GM12892 (cell line): ENCODE results near the gene DCP1B.
"Not testable (repeated sequence)": the region's sequence is repeated elsewhere in the genome, so short reads cannot be mapped to it uniquely, and the experiment has no call there.

Experiments used
- DNase-seq: peaks from one replicate; pipeline ENCODE4 v3.0.0; 2011; ENCODE audit not compliant: insufficient read length
- FAIRE-seq: peaks from 2 replicates; lab custom pipeline; 2011; peaks lifted over from hg19 to GRCh38; lab: Jason Lieb, UNC
- POLR2A ChIP-seq: IDR thresholded peaks from 2 replicates; pipeline ENCODE4 v1.6.1; 2011; ENCODE audit warnings: low read depth, low read length, control low read depth
- POLR2AphosphoS5 ChIP-seq: IDR thresholded peaks from 2 replicates; pipeline ENCODE4 v1.6.1; 2011; ENCODE audit warnings: low read depth, low read length, control low read depth
- TAF1 ChIP-seq: IDR thresholded peaks from 2 replicates; pipeline ENCODE4 v1.6.1; 2011; ENCODE audit warnings: low read depth, mild to moderate bottlenecking, control low read depth, low read length, borderline replicate concordance

DCP1B gene

DNA sequence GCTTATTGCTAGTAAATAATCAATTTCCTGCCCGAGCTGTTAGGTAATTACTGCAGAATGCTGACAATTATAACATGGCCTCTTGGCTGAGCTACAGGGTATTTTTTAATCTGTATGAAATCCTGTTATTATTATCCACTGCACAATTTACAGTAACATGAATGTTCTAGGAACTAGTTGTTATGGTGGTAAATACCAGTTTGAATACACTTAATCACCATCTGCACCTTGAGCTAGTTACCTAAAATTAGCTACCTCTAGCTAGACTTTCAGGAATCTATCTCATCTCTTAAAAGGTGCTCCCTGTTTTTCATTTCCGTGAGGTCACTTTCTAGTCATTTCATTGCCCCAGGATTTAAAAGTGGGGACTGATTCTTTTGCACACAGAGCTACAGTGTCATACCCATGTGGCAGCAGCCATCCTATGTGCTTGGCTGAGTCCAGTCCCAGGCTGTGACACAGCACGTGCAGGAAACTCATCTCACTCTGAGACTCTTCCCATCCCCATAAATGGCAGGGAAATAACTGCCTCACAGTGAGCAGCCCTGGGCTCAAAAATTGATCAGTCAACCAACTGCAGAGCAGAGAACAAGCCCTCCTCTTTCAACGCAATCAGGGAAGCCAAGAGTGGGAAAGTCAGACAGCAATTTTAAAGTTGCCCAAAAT, 37.6 kb downstream of the DCP1B start:
- FAIRE-seq = no peak
- no peak for DNase-seq
- TF ChIP-seq POLR2A (no peak), POLR2AphosphoS5 (no peak), TAF1 (no peak)

DNA sequence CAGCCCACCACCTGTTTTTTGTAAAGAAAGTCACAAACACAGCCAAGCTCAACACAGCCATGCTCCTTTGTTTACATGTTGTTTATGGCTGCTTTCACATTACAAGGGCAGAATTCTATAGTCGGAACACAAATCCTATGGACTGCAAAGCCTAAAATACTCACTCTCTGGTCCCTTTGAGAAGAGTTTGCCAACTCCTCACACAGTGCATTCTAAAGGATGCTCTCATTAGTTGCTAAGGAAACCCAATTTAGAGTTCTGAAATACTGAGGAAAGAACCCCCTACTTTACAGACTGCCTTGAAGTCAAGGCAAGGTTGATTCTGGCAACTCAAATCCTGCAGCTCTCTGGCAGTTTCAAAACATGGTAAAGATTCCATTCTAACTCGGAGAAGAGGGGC, 38.3 kb downstream of the DCP1B start:
- TF ChIP-seq POLR2A (no peak), POLR2AphosphoS5 (no peak), TAF1 (no peak)

DNA sequence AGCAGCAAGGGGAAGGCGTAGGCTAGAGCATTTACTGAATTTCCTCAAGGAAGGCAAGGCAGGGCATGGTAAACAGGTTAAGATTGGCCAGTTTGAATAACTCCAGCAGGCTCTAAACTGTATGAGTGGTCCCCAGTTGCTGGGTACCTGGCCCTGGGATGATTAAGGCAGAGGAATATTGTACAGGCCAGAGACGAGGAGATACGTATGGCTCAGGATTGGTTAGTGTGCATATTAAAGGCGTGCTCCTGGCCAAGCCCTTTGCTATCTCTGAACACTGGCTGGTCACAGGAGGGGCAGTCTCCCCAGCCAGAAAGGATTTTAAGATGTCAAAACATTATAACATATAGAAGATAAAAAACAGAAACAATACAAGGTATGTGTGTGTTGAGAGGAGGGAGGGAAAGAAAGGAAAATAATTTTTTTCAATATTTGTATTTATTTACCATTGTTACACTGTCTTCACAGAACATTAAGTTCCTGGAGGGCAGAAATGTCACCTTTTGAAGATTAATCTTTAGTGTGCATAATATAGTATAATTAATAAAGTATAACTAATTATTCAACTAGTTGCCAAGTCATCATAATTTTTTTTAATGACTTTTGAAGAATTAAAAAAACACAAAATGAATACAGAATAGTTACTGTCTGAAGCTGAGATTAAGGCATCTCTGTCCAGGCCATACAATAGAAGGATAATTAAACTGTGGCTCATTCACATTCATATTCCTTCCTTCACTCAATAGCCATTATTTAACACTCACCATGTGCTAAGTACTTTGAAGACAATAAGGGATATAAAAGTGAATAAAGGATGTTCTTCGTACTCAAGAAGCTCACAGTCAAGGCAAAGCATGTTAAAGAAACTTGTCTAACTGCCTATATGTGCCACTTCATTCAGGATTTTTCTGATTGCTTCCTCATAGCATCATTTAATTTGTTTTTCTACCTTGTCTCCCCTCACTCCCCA, 41.9 kb downstream of the DCP1B start:
- TF ChIP-seq POLR2A (no peak), POLR2AphosphoS5 (no peak), TAF1 (no peak)
- FAIRE-seq (no peak), DNase-seq (no peak)

More for the DNA sequence above, 38.3 kb downstream of the DCP1B start:
- no peak for DNase-seq
- no peak for FAIRE-seq

DNA sequence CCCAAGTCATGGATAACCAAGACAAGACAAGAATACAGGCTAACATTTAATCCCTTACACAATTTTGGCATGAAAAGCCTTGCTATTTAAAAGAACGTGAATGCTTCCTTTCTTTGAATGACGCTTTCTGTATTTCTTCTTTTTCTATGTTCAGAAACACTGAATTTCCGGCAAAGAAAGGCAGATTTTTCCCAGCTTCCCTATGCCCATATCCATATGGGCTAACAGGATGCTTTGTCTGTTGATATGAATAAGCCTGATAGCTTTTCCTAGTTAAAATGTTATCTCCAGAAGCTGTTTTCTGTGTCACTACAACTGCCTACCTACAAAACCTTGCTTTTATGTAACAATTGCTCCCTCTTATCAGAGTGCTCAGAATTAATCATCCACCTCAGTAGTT, 47.5 kb downstream of the DCP1B start:
- DNase-seq (no peak), FAIRE-seq (no peak)
- TF ChIP-seq POLR2AphosphoS5 = no peak
- no peak for TF ChIP-seq TAF1
- TF ChIP-seq POLR2A = no peak

DNA sequence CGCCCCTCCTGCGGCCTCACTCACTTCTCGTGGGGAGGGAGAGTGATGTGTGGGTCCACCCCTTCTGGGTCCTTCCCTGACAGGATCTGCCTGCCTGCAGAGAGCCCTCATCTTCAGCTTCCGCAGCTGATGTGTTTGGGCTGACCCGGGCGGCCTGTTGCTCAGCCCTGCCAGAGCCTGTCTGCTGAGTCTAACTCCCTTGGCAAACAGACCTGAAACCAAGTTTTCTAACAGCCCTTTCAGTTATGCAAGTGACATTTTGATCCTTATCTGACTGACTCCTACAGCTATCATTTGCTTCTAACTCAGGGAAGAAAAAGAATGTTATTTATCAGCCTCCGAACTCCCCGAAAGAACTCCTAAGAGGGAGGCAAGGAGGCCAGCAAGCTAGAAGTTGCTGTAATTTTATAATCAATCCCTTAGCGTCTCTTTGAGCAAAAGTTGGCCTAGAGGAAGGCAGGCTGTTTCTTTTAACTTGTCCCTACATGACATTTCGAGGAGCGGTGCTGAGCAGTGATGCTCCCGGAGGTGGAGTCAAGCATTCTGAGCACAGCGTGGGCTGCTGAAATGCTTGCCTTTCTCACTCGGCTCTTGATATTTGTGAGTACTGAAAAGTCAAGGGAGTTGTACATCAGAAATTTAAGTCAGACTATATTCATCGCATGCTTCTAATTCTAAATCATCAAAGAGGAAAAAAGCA, 54.3 kb downstream of the DCP1B start:
- FAIRE-seq = no peak
- DNase-seq = no peak
- TF ChIP-seq TAF1 (no peak), POLR2AphosphoS5 (no peak), POLR2A (no peak)

DNA sequence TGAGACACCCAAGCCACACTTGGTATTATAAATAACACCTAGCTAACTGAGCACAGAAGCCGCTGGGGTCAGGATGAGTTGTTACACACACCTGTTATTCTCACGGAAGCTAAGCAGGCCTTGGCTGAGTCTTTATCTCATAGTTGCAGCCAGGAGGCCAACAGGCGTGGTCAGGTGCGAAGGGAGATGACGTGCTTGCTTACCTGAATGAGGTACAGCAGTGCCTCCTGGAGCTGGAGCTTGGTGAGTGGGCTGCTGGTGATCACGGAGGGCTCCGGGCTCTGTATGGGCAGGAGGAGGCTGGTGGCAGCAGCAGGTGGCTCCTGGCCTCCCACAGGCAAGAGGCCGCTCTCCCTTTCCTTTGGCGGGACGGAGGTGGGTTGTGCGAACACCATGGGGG, 55.4 kb downstream of the DCP1B start:
- no peak for DNase-seq
- FAIRE-seq = no peak
- TF ChIP-seq TAF1 = no peak
- TF ChIP-seq POLR2A = no peak
- TF ChIP-seq POLR2AphosphoS5 = no peak

DNA sequence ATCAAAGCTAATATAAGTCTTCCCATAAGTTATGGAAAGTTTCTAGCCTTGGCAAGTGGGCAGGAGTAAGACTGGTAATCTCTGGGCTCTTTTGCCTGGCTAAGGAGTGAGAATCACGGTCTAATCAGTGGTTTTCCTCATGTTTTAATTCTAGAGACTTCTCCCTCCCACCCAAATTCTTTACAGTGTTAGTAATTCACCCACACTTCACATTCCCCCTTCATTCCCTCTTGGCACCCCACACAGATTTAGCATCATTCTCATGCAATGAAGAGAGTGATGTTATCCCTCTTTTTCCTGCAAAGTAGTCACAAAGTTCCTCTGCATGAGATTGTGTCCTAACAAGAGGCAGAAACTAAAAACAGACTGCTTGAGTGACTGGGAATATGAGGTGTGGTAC, 57.2 kb downstream of the DCP1B start:
- TF ChIP-seq POLR2A (no peak), TAF1 (no peak), POLR2AphosphoS5 (no peak)
- DNase-seq = no peak
- FAIRE-seq = no peak

DNA sequence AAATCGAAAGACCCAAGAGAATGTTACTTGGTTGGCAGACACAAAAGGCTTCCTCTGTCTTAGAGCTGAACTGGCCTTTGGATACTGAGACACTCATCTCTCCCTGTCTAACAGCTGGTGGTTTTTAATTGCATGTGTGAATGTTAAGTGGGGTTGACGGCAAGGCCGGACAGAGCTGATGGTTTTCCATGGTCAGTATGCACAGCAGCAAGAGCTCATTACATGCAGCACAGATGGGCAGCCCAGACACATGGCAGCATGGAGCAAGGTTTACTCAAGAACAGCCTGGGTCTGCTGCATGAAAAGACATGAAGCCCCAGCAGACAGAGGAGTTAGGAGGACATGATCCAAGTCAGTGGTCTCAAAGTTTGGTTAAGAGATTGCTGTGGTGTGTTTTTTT, 58.0 kb downstream of the DCP1B start:
- FAIRE-seq (no peak), DNase-seq (no peak)
- no peak for TF ChIP-seq POLR2AphosphoS5
- no peak for TF ChIP-seq TAF1
- TF ChIP-seq POLR2A = no peak

DNA sequence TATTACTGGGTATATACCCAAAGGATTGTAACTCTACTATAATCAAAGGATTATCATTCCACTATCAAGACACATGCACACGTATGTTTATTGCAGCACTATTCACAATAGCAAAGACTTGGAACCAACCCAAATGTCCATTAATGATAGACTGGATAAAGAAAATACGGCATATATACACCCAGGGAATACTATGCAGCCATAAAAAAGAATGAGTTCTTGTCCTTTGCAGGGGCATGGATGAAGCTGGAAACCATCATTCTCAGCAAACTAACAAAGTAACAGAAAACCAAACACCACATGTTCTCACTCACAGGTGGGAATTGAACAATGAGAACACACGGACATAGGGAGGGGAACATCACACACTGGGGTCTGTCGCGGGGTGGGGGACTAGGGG, 58.8 kb downstream of the DCP1B start:
- FAIRE-seq = not testable (repeated sequence)

DNA sequence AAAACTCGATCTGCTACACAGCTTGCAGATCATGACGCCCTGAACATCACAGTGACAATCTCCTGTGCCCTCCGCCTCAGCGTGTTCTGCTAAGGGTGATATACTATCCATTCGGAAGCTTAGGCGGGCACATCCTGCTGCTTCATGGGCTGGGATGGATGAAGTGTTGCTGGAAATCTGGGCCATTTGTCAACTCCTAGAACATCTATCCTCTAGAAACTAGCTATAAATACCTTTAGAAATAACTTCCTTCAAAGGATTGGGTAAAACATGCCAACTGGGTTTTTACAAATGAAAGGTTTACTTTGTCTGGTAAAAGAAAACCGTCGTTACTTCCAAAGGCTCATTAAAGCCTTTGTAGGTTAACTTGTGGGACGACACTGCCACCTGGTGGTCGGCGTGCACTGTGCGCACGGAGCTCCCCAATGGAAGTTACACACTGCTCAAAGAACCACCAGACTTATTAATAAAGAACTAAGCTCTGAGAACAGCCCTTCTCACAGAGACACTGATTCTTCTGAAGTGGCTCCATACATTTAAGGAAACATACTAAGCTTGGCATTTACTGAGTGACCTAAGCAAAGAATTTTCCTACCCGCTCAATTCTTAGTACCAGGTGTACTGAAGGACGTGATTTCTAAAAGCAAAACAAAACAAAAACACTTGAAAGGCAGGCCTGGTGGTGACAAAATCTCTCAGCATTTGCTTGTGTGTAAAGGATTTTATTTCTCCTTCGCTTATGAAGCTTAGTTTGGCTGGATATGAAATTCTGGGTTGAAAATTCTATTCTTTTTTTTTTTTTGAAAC, 64.3 kb downstream of the DCP1B start:
- DNase-seq = no peak
- TF ChIP-seq POLR2A (no peak), TAF1 (no peak), POLR2AphosphoS5 (no peak)
- peak; percentile 87 for FAIRE-seq

More for the DNA sequence above, 58.8 kb downstream of the DCP1B start:
- not testable (repeated sequence) for DNase-seq

DNA sequence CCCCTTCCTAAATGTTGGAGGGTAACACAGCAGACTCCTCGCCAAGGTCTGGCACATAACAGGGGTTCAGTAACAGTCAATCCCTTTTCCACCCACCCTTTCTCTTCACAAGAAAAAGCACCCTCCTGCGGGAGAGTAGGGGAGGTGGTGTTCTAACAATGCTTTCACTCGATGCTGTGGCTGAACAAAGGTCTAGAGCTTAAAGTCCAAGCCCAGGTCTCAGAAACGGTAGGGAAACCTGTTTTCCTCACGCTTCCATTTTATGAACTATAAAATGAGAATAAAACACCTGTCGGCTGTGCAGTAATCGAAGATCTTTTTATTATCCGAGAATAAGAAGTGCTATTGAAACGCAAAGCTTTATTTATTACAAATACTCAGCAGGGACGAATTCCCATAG, 64.9 kb downstream of the DCP1B start:
- no peak for FAIRE-seq
- TF ChIP-seq POLR2A (no peak), POLR2AphosphoS5 (no peak), TAF1 (no peak)
- no peak for DNase-seq
